Activated CD4-positive, alpha-beta T cell treated with anti-CD3 and anti-CD28 coated beads for 36 hours (primary cell): ENCODE measurements around the gene RAD51B. TPM values are rescaled to one million over a fixed set of nuclear protein-coding genes. Genes with fewer than 3 reads are reported as not detected.
A peak's percentile ranks its signal among the peaks of the same experiment; 100 is the strongest.
"Not testable (repeated sequence)": the region's sequence is repeated elsewhere in the genome, so short reads cannot be mapped to it uniquely, and the experiment has no call there.

Source experiments
- ATAC-seq: fragments of 200-7000 bp; cut with Tn5 transposase; one replicate; pipeline ENCODE4 v1.10.0; 2021; ENCODE audit warnings: mild to moderate bottlenecking, moderate library complexity
- CTCF ChIA-PET: fragments of 350-600 bp; sonication (Branson Sonifier 250); formaldehyde crosslinking; loops from one replicate; lab custom pipeline; 2021; ENCODE audit warnings: antibody characterized with exemption; lab: Charles Lee
- POLR2A ChIA-PET: fragments of 350-600 bp; sonication (Branson Sonifier 250); formaldehyde crosslinking; loops from one replicate; lab custom pipeline; 2021; ENCODE audit warnings: antibody characterized with exemption, inconsistent platforms; lab: Charles Lee
- DNase-seq: peaks from one replicate; pipeline ENCODE4 v3.0.0-alpha.2; 2020
- H3K27ac Mint-ChIP-seq: one replicate; pipeline ENCODE4 v1.8.0; 2021; ENCODE audit warnings: mixed read lengths
- H3K27me3 Mint-ChIP-seq: one replicate; pipeline ENCODE4 v1.8.0; 2021; ENCODE audit warnings: mixed read lengths
- H3K36me3 Mint-ChIP-seq: one replicate; pipeline ENCODE4 v1.8.0; 2021; ENCODE audit warnings: low read depth, mixed read lengths
- H3K4me1 Mint-ChIP-seq: one replicate; pipeline ENCODE4 v1.8.0; 2021; ENCODE audit warnings: mixed read lengths
- H3K4me3 Mint-ChIP-seq: one replicate; pipeline ENCODE4 v1.8.0; 2021; ENCODE audit warnings: mild to moderate bottlenecking, moderate library complexity, mixed read lengths
- H3K9me3 Mint-ChIP-seq: one replicate; pipeline ENCODE4 v1.8.0; 2021; ENCODE audit warnings: low read depth, mixed read lengths
- intact Hi-C, 2 experiments: fragments of 100-400 bp; cut with DNase I in 1 of 2; cut with micrococcal nuclease in 1 of 2; formaldehyde crosslinking; loops; one replicate each; pipeline versions ENCODE4 v1.14.2 to v1.15.1; 2022 to 2024; cut with DNase I, micrococcal nuclease
- total RNA-seq, 2 experiments: library from RNA; stranded (reverse); gene quantifications; one replicate each; pipeline ENCODE4 v1.2.3, GENCODE V29; 2021

Gene RAD51B
- total RNA-seq, 2 experiments from 2014 or later: 26.4 to 39.9 TPM

GRCh38 chr14:68211421-68211820 is 391.8 kb downstream of the RAD51B start:
- peaks cover 53% of the 10 kb centered on the region for H3K4me1 Mint-ChIP-seq
- no peaks in the 10 kb centered on the region for H3K27me3 Mint-ChIP-seq
- peak overlapping the region; percentile 68 for H3K27ac Mint-ChIP-seq
- intact Hi-C loops: loop anchor here in 1 of 2 experiments (1.0 to 2.0 kb wide), 5 partner anchors 21 to 1187 kb away; partner anchors contain the start of genes ERH and SLC39A9
- DNase-seq (no peak), ATAC-seq (no peak)
- peaks cover 1% of the 10 kb centered on the region for H3K9me3 Mint-ChIP-seq
- H3K36me3 Mint-ChIP-seq: no peaks in the 10 kb centered on the region
- POLR2A ChIA-PET: interaction anchor here (0.5 to 1.7 kb wide), 5 partner anchors 18 to 584 kb away, joined by 3 to 8 read pairs (median 6); partner anchors contain the start of gene ZFP36L1
- no peak overlapping the region for H3K4me3 Mint-ChIP-seq
- CTCF ChIA-PET: interaction anchor here (0.6 to 1.4 kb wide), 4 partner anchors 18 to 578 kb away, joined by 3 to 12 read pairs (median 4); no protein-coding TSS in a partner anchor

- intact Hi-C loops: loop anchor here in 1 of 2 experiments (1.0 to 2.0 kb wide), 5 partner anchors 20 to 1187 kb away; partner anchors contain the start of genes ERH and SLC39A9
Observed at GRCh38 chr14:68211886-68212285, 392.3 kb downstream of the RAD51B start.

GRCh38 chr14:68212361-68212760 is 392.8 kb downstream of the RAD51B start:
- DNase-seq: no peak
- Mint-ChIP-seq H3K27me3 (no peaks in the 10 kb centered on the region), H3K9me3 (peaks cover 1% of the 10 kb centered on the region), H3K36me3 (no peaks in the 10 kb centered on the region), H3K27ac (no peak overlapping the region), H3K4me1 (peaks cover 53% of the 10 kb centered on the region), H3K4me3 (no peak overlapping the region)
- CTCF ChIA-PET: interaction anchor here (0.8 to 1.7 kb wide), 4 partner anchors 10 to 604 kb away, joined by 3 to 6 read pairs (median 3); no protein-coding TSS in a partner anchor
- intact Hi-C loops: no loop called here
- no peak for ATAC-seq
- POLR2A ChIA-PET: interaction anchor here (0.5 kb wide), 1 partner anchor 63 kb away, joined by 8 read pairs; no protein-coding TSS in a partner anchor

More at GRCh38 chr14:68211886-68212285, 392.3 kb downstream of the RAD51B start:
- H3K4me3 Mint-ChIP-seq: no peak overlapping the region
- H3K9me3 Mint-ChIP-seq: peaks cover 1% of the 10 kb centered on the region
- DNase-seq (no peak), ATAC-seq (no peak)
- peaks cover 53% of the 10 kb centered on the region for H3K4me1 Mint-ChIP-seq
- peak overlapping the region; percentile 49 for H3K27ac Mint-ChIP-seq
- H3K27me3 Mint-ChIP-seq: no peaks in the 10 kb centered on the region
- no peaks in the 10 kb centered on the region for H3K36me3 Mint-ChIP-seq
- POLR2A ChIA-PET: interaction anchor here (0.5 kb wide), 1 partner anchor 64 kb away, joined by 8 read pairs; no protein-coding TSS in a partner anchor
- CTCF ChIA-PET: no interaction called here

GRCh38 chr14:68214431-68214830 is 394.9 kb downstream of the RAD51B start:
- CTCF ChIA-PET: interaction anchor here (0.6 to 1.5 kb wide), 3 partner anchors 11 to 31 kb away, joined by 3 read pairs; no protein-coding TSS in a partner anchor
- ATAC-seq (no peak), DNase-seq (no peak)
- intact Hi-C loops: no loop called here
- H3K4me3 Mint-ChIP-seq: no peak overlapping the region
- H3K9me3 Mint-ChIP-seq: peaks cover 1% of the 10 kb centered on the region
- peaks cover 40% of the 10 kb centered on the region for H3K4me1 Mint-ChIP-seq
- no peaks in the 10 kb centered on the region for H3K27me3 Mint-ChIP-seq
- POLR2A ChIA-PET: interaction anchor here (0.5 kb wide), 1 partner anchor 1038 kb away, joined by 3 read pairs; no protein-coding TSS in a partner anchor
- H3K27ac Mint-ChIP-seq: no peak overlapping the region
- no peaks in the 10 kb centered on the region for H3K36me3 Mint-ChIP-seq

GRCh38 chr14:68215629-68216028 is 396.1 kb downstream of the RAD51B start:
- ATAC-seq (no peak), DNase-seq (no peak)
- intact Hi-C loops: no loop called here
- ChIA-PET POLR2A (no interaction called here), CTCF (interaction anchor here (0.6 kb wide), 1 partner anchor 163 kb away, joined by 5 read pairs; no protein-coding TSS in a partner anchor)
- Mint-ChIP-seq H3K4me3 (no peak overlapping the region), H3K4me1 (peaks cover 28% of the 10 kb centered on the region), H3K36me3 (no peaks in the 10 kb centered on the region), H3K9me3 (peaks cover 1% of the 10 kb centered on the region), H3K27ac (no peak overlapping the region), H3K27me3 (no peaks in the 10 kb centered on the region)

- Mint-ChIP-seq H3K27ac (no peak overlapping the region), H3K4me3 (no peak overlapping the region), H3K4me1 (peaks cover 25% of the 10 kb centered on the region), H3K9me3 (peaks cover 1% of the 10 kb centered on the region), H3K36me3 (no peaks in the 10 kb centered on the region), H3K27me3 (no peaks in the 10 kb centered on the region)
- ChIA-PET CTCF (interaction anchor here (0.6 kb wide), 2 partner anchors 162 to 1256 kb away, joined by 3 to 5 read pairs; no protein-coding TSS in a partner anchor), POLR2A (no interaction called here)
- no peak for DNase-seq
- no peak for ATAC-seq
- intact Hi-C loops: no loop called here
Observed at GRCh38 chr14:68216079-68216478, 396.5 kb downstream of the RAD51B start.

- Mint-ChIP-seq H3K9me3 (peaks cover 5% of the 10 kb centered on the region), H3K36me3 (no peaks in the 10 kb centered on the region)
Observed at GRCh38 chr14:68216957-68217356, 397.4 kb downstream of the RAD51B start.

GRCh38 chr14:68217791-68218340 is 398.3 kb downstream of the RAD51B start:
- no peak overlapping the region for H3K27ac Mint-ChIP-seq
- H3K9me3 Mint-ChIP-seq: peaks cover 5% of the 10 kb centered on the region
- CTCF ChIA-PET: interaction anchor here (0.9 kb wide), 1 partner anchor 13 kb away, joined by 3 read pairs; no protein-coding TSS in a partner anchor

More at GRCh38 chr14:68216957-68217356, 397.4 kb downstream of the RAD51B start:
- CTCF ChIA-PET: no interaction called here
- Mint-ChIP-seq H3K27me3 (no peaks in the 10 kb centered on the region), H3K4me3 (no peak overlapping the region), H3K4me1 (peaks cover 21% of the 10 kb centered on the region), H3K27ac (no peak overlapping the region)
- ATAC-seq (no peak), DNase-seq (no peak)
- POLR2A ChIA-PET: no interaction called here
- intact Hi-C loops: no loop called here

GRCh38 chr14:68219407-68219806 is 399.8 kb downstream of the RAD51B start:
- ChIA-PET POLR2A (no interaction called here), CTCF (no interaction called here)
- H3K27me3 Mint-ChIP-seq: no peaks in the 10 kb centered on the region
- peaks cover 12% of the 10 kb centered on the region for H3K4me1 Mint-ChIP-seq
- intact Hi-C loops: no loop called here
- H3K27ac Mint-ChIP-seq: no peak overlapping the region
- ATAC-seq: no peak
- H3K36me3 Mint-ChIP-seq: no peaks in the 10 kb centered on the region
- H3K9me3 Mint-ChIP-seq: peaks cover 4% of the 10 kb centered on the region
- no peak overlapping the region for H3K4me3 Mint-ChIP-seq
- no peak for DNase-seq

More at GRCh38 chr14:68217791-68218340, 398.3 kb downstream of the RAD51B start:
- DNase-seq (no peak), ATAC-seq (no peak)
- peaks cover 11% of the 10 kb centered on the region for H3K4me1 Mint-ChIP-seq
- H3K4me3 Mint-ChIP-seq: no peak overlapping the region
- no peaks in the 10 kb centered on the region for H3K27me3 Mint-ChIP-seq
- POLR2A ChIA-PET: no interaction called here
- H3K36me3 Mint-ChIP-seq: no peaks in the 10 kb centered on the region
- intact Hi-C loops: no loop called here

- DNase-seq, H3K36me3 Mint-ChIP-seq, CTCF ChIA-PET, H3K4me3 Mint-ChIP-seq, H3K27me3 Mint-ChIP-seq, ATAC-seq, H3K27ac Mint-ChIP-seq, H3K9me3 Mint-ChIP-seq, POLR2A ChIA-PET, intact Hi-C loops: not testable (repeated sequence)
- peaks cover 11% of the 10 kb centered on the region for H3K4me1 Mint-ChIP-seq
Observed at GRCh38 chr14:68221046-68221445, 401.5 kb downstream of the RAD51B start.

GRCh38 chr14:68222154-68222553 is 402.6 kb downstream of the RAD51B start:
- DNase-seq (no peak), ATAC-seq (no peak)
- ChIA-PET CTCF (interaction anchor here (0.6 to 1.5 kb wide), 3 partner anchors 9 to 597 kb away, joined by 4 to 6 read pairs (median 4); no protein-coding TSS in a partner anchor), POLR2A (no interaction called here)
- intact Hi-C loops: no loop called here
- peaks cover 11% of the 10 kb centered on the region for H3K4me1 Mint-ChIP-seq
- no peaks in the 10 kb centered on the region for H3K36me3 Mint-ChIP-seq
- no peak overlapping the region for H3K4me3 Mint-ChIP-seq
- no peaks in the 10 kb centered on the region for H3K27me3 Mint-ChIP-seq
- no peak overlapping the region for H3K27ac Mint-ChIP-seq
- peaks cover 4% of the 10 kb centered on the region for H3K9me3 Mint-ChIP-seq
